ENCODE data around the gene ULK4. TPM values are rescaled to one million over a fixed set of nuclear protein-coding genes. Genes with fewer than 3 reads are reported as not detected.

Gene ULK4
- total and polyA plus RNA-seq, 2 of the 4 experiments (the other 2 are of a cell fraction): 2.7 to 5.0 TPM

GRCh38 chr3:41627477-41628087 lies 334.3 kb downstream of the ULK4 start:
- no peak overlapping the region for H3K4ac ChIP-seq (ENCODE audit: low read depth, low read length)
- H3K9ac ChIP-seq (ENCODE audit: low read depth, low read length): no peak overlapping the region
- dilution Hi-C loops (cut with HindIII; ENCODE audit: low sequenced_read_pairs, unreplicated experiment): no loop called here
- H3K23ac ChIP-seq (ENCODE audit: low read depth, low read length): no peak overlapping the region
- H3K4me2 ChIP-seq (ENCODE audit: low read depth, low read length): no peak overlapping the region
- H3K9me1 ChIP-seq (ENCODE audit: insufficient read depth, low read length): no peaks in the 10 kb centered on the region
- H3K9me3 ChIP-seq (ENCODE audit: control insufficient read depth, insufficient read depth, low read length): no peaks in the 10 kb centered on the region
- H3K27ac ChIP-seq (ENCODE audit: insufficient read depth, low read length): no peak overlapping the region
- DNase-seq: no peak
- no TSS peak for BruUV-seq (replicated peaks)
- H2BK5ac ChIP-seq (ENCODE audit: low read depth, low read length, poor library complexity, severe bottlenecking): no peak overlapping the region
- 84% methylated on average over 5 of the region's 5 CpGs; no CpG with 5 or more reads in 1 of the 2 experiments for WGBS, 2 experiments (ENCODE audit: extremely low coverage in 2 of 2, insufficient read length in 1 of 2)
- intact Hi-C loops (cut with micrococcal nuclease): no loop called here
- H3K36me3 ChIP-seq (ENCODE audit: control insufficient read depth, insufficient read depth, low read length): no peaks in the 10 kb centered on the region
- H4K20me1 ChIP-seq (ENCODE audit: insufficient read depth, low read length): no peaks in the 10 kb centered on the region
- no peaks in the 10 kb centered on the region for H3K4me1 ChIP-seq (ENCODE audit: control insufficient read depth, insufficient read depth, low read length)
- no peak overlapping the region for H3K4me3 ChIP-seq (ENCODE audit: insufficient read depth, low read depth, low read length)
- no peak overlapping the region for H4K91ac ChIP-seq (ENCODE audit: insufficient read depth, low read depth, low read length)
- H2AK5ac ChIP-seq (ENCODE audit: low read depth, low read length): no peak overlapping the region
- no peaks in the 10 kb centered on the region for H3K79me1 ChIP-seq (ENCODE audit: low read depth in 1 of 2, low read length in 2 of 2)
- no peak overlapping the region for H2BK15ac ChIP-seq (ENCODE audit: low read depth, low read length)
- H4K8ac ChIP-seq (ENCODE audit: low read depth in 2 of 2, low read length in 2 of 2): no peak overlapping the region
- ChIA-PET POLR2A (ENCODE audit: unreplicated experiment) (interaction anchor here (0.5 kb wide), 1 partner anchor 9 kb away, joined by 3 read pairs; no protein-coding TSS in a partner anchor), CTCF (no interaction called here)
- no peak overlapping the region for H2AFZ ChIP-seq (replicated peaks; ENCODE audit: low read length, poor library complexity)
- in situ Hi-C loops (cut with MboI; ENCODE audit: low sequenced_read_pairs): no loop called here
- ATAC-seq (ENCODE audit: low read depth): no peak
- H2BK20ac ChIP-seq (ENCODE audit: low read depth, low read length): no peak overlapping the region
- no peak overlapping the region for H3K14ac ChIP-seq (replicated peaks; ENCODE audit: low read depth, low read length)
- H3K56ac ChIP-seq (ENCODE audit: extremely low read depth, insufficient read depth, low read length): no peak overlapping the region
- H3K27me3 ChIP-seq (ENCODE audit: control insufficient read depth, insufficient read depth, low read length): no peaks in the 10 kb centered on the region
- no peak overlapping the region for H3K18ac ChIP-seq (ENCODE audit: low read depth, low read length)
- H2AK9ac ChIP-seq (replicated peaks; ENCODE audit: low read depth, low read length, poor library complexity): no peak overlapping the region
- no peak overlapping the region for H2BK120ac ChIP-seq (ENCODE audit: low read depth, low read length)
- no peak overlapping the region for H4K5ac ChIP-seq (ENCODE audit: low read depth, low read length)
- TF ChIP-seq SMC3 (IDR thresholded peaks at IDR 0.05; ENCODE audit: low read depth, low read length): no peak
- TF ChIP-seq CTCF (conservative IDR thresholded peaks at IDR 0.05; ENCODE audit: low read depth, low read length): no peak
- TF ChIP-seq POLR2A (IDR thresholded peaks at IDR 0.05; ENCODE audit: low read depth, low read length): no peak
- TF ChIP-seq MXI1 (IDR thresholded peaks at IDR 0.05; ENCODE audit: borderline replicate concordance, low read depth, low read length): no peak
- TF ChIP-seq MAFK (IDR thresholded peaks at IDR 0.05; ENCODE audit: low read depth, low read length): no peak
- no peak for TF ChIP-seq CEBPB (IDR thresholded peaks at IDR 0.05; ENCODE audit: low read depth, low read length)
- TF ChIP-seq RFX5 (IDR thresholded peaks at IDR 0.05; ENCODE audit: low read depth, low read length): no peak
- no peak for TF ChIP-seq FOS (IDR thresholded peaks at IDR 0.05; ENCODE audit: low read depth, low read length)
- TF ChIP-seq NFE2L2 (IDR thresholded peaks at IDR 0.05; ENCODE audit: low read depth, low read length): no peak
